GM19468 (cell line): ENCODE measurements around the gene TBX20.
"Not testable (repeated sequence)": the region's sequence is repeated elsewhere in the genome, so short reads cannot be mapped to it uniquely, and the experiment has no call there.

Source experiments
- ATAC-seq: cut with Tn5 transposase; IDR thresholded peaks from one replicate; pipeline ENCODE4 v1.9.1; 2021; ENCODE audit warnings: mild to moderate bottlenecking, moderate library complexity, moderate number of reproducible peaks; ENCODE audit not compliant: unreplicated experiment; ENCODE audit errors: extremely low read depth

TBX20 gene

DNA sequence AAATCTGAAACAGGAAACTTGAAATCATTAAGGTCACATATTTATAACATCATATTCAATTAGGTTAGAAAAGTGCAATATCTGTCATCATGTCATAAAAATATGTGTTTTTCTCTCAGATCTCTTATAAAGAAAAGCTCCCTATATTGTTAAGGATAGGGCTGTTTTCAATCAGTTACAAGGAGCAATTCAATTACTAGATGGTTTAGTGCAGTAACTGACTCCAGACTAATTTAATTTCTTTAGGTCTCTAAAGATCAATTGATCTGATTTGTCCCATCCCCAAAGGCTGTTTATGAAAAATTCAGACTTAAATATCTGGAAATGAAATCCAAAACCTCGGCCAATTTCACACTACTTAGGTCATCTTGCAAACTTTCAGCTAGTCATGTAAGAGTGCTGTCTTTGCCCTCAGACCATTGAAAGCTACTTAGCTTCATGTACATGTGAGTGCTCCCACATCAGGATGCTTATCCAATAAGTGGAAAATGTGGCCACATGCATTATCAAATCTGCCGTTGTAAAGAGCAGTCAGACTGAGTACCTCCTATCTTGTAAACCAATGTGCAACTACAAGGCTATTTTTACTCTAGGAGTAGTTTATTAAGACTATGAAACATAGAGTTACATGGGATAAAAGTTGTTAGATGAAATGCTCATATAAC is 24.7 kb downstream of the TBX20 start:
- ATAC-seq: not testable (repeated sequence)

DNA sequence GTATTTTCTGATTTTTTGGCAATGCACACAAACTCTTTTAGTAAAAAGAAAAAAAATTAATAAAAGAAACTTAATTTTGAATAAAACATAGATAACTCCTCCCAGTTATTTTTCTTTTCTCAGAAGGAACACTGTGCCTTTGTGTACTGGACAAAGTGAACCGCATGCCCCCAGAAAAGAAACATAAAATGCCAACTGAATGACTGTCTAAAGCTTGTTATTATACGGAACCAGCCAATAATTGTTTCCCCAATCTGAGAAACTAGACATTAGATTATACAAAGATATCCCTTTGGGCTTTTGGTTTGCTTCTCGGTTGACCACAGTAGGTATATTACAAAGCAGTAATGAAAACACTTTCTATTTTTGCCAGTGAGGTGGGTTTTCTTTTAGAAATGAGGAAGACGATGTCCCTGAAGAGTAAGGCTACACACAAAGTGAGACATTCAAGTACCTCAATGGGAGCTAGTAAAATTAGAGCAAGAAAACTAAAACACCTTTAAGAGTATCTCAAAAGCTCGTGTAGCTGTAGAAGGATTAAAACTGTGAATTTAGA is 25.3 kb downstream of the TBX20 start:
- not testable (repeated sequence) for ATAC-seq

DNA sequence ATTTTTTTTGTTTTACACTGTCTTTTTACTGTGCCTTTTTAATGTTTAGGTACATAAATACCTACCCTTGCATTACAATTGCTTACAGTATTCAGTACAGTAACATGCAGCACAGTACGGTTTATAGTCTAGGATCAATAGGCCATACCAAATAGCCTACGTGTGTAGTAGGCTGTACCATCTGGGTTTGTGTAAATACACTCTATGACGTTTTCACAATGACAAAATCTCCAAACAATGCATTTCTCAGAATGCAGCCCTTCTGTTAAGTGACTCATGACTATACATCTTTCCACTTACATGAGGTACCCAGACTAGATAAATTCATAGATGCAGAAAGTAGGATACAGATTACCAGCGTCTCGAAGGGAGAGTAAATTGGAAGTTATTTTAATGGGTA is 26.5 kb downstream of the TBX20 start:
- ATAC-seq: not testable (repeated sequence)

DNA sequence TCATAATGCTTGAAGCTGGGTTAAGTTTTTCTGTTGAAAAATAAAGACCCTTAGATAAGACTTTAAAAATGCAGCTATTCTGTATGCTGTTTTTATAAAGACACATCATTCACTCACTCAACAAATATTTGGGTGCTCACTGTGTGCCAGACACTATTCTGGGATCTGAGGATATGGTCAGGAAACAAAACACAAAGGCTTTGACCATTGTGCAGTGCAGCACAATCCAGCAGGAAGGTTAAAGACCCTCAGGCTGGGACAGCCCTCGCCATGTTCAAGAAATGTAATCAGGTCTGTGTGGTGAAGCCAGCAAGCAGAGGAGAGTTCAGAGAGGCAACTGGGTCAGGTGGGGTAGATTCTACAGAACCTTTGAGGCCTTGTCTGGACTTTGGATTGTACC is 31.5 kb downstream of the TBX20 start:
- not testable (repeated sequence) for ATAC-seq

DNA sequence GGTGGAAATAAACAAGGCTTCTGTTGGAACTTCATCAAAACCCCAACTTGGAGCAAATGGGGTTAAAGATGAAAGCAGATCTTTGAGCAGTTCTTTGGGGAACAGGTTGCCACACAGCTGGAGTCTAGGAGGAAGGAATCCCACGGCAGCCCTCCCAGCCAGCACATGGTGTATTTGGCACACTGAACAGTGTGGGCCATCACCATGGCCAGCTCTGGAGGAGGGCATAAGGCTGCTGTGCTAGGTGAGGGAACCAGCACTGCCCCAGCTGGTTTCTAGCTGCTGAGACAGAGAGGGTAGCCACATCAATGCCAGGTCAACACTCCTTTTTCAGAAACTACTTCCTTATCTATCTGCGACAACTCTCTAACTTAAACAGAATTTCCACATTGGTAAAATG is 33.7 kb downstream of the TBX20 start:
- not testable (repeated sequence) for ATAC-seq

DNA sequence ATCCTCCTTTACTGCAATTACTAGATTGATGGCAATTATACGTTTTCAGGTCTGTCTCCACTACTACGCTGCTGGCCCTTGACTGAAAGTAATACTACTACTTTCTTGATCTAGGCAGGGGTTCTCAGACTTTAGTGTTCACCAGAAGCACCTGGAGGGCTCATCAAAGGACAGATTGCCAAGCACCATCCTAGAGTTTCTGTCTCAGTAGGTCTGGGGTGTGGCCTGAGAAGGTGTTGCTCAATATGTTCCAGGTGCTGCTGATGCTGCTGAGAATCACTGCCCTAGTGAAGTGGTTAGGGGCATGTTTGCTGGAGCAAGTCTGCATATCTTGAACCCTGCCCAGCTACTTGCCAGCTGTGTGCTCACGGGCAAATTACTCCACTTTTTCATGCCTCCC is 37.9 kb downstream of the TBX20 start:
- not testable (repeated sequence) for ATAC-seq

DNA sequence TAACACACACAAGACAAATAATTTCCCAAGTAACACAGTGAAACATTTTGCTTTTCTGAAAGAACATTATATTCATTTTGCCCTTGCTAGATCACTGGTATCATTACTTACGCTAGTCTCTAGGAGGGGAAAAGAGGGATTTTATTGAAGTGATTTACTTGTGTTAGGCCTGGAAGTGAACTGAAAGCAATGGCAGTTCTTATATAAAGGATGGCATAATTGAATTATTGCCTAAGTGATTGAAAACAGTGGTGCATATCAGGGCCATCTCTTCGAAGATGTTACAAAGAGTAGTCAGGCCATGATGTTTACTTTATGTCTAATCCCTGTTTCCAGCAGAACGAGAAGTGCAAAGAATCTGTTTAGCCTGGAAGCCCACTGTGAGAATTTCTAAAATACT is 38.8 kb downstream of the TBX20 start:
- ATAC-seq: not testable (repeated sequence)

DNA sequence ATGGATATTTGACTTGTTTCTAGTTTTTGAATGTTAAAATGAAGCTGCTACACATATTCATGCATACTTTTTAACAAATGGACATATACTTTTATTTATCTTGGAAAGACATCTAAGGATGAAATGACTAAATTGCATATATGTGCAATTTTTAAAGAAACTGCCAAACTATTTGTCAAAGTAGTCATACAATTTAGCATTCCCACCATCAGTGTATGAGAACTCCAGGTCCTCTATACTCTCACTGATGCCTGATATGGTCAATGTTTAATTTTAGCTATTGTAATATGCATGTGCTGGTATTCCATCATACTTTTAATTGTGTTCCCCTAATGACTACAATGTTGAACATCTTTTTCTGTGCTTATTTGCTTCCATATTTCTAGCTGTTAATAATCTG is 47.0 kb downstream of the TBX20 start:
- not testable (repeated sequence) for ATAC-seq

DNA sequence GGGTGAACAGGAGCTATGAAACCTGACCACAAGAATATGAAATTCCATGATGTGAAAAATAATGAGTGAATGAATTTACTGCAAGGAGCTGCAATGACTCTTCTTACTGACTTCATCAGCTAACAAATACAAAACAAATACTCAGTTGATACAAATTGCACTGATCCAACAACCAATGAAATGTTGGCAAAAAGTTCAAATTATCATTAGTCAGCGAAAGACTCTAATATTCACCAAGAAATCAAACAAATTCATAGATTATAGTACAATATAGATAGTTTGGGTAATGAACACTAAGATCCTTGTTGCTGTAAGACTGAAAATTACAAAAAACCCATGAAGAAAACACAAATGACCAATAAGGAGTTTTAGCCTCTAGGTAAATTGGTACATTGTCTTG is 49.0 kb downstream of the TBX20 start:
- ATAC-seq: not testable (repeated sequence)

DNA sequence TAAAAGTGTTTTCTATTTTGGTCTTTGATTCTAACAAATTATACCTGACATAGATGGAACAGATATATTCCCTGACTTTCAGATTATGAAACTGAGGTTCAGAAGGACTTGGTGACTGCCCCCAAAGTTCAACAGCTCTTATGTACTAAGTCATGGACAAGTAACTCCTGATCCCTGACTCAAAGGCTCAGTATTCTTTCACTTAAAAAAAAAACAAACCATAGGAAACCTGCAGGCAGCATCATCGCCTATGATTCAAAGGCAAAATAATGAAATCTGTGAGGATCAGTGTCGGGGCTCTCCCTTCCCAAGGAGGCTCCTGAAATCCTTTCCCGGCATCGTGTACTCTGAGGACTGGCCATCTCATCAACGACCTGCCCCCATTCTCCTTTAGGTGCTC is 49.9 kb downstream of the TBX20 start:
- ATAC-seq: not testable (repeated sequence)

DNA sequence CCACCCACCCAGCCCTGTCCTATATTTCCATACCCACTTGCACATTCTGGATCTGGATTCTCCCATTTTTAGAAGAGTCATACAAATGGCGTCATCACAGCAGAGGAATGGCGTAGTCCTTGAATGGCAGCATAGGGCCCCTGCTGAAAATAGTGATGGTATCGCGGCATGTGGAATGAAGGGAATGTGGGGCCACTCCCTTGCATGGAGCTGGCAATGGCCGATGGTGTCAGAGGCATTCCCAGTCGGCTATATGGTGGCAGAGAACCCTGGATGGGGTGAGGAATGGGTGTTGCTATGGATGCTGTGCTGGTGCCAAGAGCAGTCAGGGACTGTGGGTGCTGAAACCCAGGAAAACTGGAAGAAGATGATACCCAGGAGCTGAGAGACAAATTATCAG is 51.5 kb downstream of the TBX20 start:
- ATAC-seq: not testable (repeated sequence)

DNA sequence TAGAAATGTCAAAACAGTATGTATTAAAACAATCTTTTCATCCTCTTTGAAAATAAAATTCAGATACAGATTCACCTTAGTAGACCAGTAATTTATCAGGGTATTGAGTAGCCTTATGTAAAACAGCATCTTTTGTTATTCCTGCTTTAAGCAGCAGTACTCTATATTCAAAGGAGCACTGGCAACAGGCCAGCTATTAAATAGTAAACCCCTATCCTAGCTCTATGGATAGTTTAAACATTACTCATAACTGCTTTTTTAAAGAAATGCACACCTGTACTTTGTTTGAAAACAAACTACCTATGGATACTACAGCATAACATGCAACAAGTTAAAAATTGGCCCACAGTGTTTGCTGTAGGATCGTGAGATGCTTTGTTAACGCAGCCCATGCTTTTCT is 53.7 kb downstream of the TBX20 start:
- ATAC-seq: not testable (repeated sequence)

DNA sequence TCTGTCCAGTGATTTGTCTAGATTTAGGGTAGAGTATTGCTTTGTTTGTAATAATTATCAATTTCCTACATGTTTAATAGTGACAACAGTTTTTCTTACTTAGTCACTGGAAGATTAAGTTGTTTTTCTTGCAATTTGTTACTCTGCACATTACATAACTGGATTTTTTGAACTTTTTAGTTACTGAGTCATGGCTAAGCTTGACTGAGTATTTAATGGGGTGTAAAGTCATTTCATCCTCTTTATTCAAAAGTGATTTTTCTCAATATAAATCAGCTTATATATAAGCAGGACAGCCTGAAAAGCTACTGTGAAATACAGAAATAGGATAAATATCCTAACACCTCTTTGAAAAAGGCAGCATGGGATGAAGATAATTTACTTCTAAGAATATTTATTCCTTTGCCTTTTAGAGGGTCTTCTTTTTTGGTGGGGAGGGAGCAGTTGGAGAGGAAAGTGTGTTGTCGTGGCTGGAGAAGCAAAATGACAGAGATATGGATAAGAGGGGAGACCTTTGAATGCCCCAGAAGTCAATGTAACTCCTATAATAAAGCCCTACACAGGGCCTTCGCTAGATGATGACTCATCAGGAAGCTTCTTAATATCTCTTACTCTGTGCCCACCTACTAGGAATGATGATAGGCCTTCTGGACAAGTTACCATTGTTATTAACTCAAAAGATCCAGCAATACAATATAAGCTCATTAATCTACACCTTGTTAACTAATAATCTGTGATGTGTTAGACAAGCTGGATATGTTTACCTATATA is 55.3 kb downstream of the TBX20 start:
- ATAC-seq: not testable (repeated sequence)

DNA sequence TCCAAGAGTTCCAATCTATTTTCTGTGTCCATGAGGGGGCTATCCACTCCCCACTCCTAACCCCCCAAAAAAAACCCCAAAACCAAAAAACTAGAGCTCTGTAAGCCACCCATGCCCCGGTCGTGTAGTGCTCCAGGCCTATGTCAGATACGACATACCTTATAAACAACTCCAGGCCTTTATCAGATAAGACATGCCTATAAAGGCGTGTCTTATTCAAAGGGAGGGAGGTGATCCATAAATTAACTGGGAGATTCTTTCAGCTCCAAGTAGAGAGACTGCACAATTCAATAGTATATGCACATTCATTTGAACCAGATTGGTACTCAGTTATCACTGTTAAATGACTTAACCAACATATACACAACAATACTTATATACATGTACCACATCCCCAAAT is 62.3 kb downstream of the TBX20 start:
- ATAC-seq: not testable (repeated sequence)

DNA sequence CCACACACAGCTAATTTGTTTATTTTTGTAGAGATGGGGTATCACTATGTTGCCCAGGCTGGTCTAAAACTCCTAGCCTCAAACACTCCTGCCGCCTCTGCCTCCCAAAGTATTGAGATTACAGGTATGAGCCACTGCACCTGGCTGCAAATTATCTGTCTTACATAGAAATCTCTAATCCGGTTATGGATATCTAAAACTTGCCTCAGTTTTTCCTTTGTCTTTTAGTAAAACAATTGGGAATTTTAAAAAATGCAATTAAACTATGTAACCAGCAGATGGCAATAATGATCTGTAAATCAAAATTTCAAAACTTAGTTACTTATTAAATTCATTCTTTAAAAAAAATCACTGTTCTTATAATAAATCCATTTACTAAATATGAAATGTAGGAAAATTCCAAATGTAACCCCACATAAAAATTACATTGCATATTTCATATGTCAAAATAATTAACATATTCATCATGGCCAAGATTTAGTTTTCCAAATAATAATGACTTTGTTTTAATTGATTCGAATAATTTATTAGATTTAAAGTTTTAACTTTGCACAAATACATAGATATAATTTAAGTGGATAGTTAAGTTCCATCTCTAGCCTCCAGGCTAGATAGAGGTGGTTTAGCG is 63.6 kb downstream of the TBX20 start:
- ATAC-seq: not testable (repeated sequence)

DNA sequence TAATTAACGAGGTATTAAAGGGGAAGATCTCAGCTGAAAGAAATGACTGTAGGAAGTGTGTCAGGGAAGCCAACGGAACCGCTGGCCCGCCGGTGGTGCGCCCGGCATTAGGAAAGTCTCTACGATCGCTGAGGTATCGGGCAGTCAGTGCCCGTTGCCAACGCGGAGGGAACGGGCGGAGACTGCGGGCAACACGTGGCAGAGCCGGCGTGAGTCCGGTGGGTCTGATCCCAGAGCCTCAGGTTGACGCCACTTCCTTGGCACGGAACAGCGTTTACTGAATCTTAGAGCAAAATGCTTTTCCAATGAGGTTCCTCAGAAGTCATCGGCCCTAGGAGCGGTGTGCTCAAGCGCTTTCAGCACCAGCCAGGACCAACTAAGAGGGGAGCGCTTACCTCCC is 67.1 kb downstream of the TBX20 start:
- not testable (repeated sequence) for ATAC-seq

DNA sequence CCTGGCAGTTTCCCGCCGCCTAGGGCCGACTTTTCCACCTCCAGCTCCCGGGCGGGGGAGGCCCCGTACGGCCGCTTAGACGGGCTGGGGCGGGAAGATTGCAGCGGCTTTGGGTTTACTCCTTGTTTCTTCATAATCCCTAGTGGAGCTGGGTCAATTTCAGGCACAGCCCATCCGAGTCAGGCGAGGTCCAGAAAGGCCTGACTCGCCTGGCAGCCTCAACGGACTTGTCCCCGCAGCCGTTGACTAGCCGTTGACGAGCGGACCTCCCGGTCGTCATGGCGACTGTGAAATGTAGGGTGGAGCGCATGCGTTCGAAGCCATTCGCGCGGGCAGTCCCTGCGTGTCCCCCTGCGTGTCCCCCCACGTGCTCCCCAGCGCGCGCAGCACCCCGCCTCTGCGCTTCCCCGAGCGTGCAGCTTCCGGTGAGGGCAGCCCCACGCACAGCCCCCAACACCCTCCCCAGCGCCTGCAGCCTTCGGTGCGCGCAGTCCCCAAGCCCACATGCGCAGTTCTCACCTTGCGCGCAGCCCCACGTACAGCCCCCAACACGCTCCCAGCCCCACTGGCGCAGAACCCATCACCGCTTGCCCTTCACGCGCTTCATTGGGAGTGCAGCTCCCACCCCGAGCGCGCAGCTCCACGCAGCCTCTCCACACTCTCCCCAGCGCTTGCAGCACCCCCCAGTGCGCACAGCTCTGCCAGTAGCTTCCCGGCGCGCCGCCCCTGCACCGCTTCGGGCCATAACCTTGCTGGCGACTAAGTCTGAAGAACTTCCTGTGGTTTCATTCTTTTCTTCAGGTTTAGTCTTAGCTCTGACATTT is 67.8 kb downstream of the TBX20 start:
- ATAC-seq: no peak

DNA sequence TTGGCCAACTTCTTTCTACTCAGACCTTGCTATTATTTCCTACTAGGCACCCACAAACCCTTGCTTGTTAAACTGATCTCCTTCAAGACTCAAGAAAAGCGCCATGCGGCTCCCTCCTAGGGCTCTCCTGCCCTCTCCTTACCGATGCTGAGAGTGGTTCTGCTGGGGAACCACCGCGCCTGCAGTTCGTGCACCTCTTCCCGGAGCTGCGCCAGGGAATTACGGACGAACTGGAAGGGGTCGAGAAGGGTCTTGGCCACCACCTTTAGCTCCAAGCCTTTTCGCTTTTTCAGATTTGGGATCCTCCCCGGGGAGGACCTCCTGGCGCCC is 68.4 kb downstream of the TBX20 start:
- ATAC-seq: not testable (repeated sequence)

DNA sequence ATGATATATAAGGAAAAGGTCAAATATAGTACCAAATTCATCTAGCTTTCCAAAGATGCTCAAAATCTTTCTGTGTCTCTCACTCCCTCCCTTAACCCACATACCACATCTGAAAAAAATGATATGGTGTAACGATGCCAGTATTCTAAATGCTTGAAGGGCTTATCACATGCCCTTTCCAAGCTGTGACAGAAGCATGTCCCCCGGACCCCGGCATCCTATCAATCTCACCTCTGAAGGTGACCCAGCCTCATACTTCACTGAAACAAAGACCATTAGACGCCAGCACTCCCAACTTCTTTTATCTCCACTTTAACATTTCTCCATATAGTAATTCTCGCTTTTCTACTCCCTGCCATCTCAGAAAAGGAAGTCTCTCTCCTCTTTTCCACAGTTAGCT is 68.9 kb downstream of the TBX20 start:
- not testable (repeated sequence) for ATAC-seq

DNA sequence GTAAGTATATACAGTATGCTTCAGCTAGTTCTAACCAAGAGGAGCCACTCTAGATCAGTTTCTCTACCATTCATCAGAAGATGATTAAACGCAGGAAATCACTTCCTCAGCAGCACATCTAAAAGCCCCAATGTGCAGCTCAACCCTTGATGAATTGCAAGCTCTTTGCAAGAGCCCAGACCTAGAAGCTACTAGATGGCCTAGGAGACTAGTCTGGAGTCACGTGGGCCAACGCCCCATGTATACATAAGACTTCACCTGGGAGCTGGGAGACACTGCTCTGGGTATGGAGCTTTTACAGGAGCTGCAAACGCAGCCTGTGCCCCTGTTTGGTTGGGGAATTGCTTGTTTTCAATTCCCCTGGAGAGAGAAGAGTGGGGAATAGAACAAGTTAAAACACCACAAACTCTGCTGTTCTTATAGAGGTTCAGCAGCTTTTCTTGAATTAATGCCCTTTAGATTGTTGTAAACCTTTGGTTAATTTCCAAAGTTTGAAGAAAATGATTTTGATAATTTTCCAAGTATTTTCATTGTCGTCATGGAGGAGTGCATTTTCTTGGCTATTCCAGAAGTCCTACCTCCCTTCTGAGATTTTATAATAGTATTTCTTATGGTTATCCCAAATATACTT is 69.9 kb downstream of the TBX20 start:
- not testable (repeated sequence) for ATAC-seq
